Measurements from ENCODE around the gene VIM. TPM values are rescaled to one million over a fixed set of nuclear protein-coding genes. Genes with fewer than 3 reads are reported as not detected.
"Not testable (repeated sequence)": the region's sequence is repeated elsewhere in the genome, so short reads cannot be mapped to it uniquely, and the experiment has no call there.

VIM gene
- total RNA-seq, 1 donor from 2014 or later: 1,350 TPM

DNA sequence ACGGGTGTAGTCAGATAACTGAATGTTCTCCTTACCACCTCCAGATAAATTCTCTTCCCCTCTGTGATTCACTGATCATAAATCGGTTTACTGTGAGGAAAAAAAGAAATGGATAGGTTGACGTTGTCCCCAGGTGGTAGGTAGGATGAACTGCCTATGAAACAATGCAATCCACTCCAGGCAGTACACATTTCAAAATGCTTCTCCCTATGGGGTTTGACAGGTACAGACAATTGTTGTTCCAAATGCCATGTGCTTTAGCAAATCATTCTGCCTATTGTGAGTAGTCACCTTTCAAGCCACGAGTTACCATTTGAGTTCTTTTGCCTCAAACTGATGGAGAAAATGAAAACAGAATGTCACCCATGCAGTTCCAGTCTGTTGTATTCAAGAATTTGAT is 21.8 kb downstream of the VIM start:
- intact Hi-C loops (cut with micrococcal nuclease): no loop called here

DNA sequence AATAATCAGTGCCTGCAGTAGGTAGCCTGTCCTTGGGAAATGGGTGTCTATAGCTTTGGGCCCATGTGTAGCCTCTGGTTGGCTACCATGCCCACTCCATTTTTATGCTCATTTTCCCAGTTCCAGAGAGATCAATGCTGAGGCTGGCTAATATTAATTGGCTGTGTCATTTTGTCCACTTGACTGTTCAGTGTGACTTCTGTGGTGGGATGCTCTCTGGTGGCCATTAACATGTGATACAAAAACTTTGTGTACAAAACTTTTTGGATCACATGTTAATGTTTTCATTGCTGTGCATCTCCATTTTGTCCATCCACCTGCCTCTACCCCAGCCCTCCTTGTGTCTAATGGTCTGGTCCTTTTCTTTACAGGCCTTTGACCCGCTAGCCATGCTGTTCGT is 22.7 kb downstream of the VIM start:
- intact Hi-C loops (cut with micrococcal nuclease): no loop called here

DNA sequence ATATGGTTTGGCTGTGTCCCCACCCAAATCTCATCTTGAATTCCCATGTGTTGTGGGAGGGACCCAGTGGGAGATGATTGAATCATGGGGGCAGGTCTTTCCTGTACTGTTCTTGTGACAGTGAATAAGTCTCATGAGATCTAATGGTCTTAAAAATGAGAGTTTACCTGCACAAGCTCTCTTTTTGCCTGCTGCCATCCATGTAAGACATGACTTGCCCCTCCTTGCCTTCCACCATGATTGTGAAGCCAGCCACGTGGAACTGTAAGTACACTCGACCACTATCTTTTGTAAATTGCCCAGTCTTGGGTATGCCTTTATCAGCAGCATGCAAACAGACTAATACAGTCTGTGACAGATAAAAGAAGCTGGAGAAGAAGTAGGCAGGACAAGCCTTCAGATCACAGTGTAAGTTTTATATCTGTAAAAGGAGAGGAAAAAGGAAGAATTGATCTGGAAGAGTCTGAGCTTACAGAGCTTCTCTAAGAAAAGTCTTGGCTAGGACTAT is 26.6 kb downstream of the VIM start:
- intact Hi-C loops (cut with micrococcal nuclease): not testable (repeated sequence)

DNA sequence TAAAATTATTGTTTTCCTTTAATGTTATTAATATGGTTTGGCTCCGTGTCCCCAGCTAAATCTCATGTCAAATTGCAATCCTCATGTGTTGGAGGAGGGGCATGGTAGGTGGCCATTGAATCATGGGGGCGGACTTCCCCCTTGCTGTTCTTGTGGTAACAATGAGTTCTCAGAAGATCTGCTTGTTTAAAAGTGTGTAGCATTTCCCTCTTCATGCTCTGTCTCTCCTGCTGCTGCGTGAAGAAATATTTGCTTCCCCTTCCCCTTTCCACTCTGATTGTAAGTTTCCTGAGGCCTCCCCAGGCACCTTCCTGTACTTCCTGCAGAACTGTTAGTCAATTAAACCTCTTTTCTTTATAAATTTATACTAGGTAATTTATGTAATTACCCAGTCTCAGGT is 27.5 kb downstream of the VIM start:
- intact Hi-C loops (cut with micrococcal nuclease): no loop called here

DNA sequence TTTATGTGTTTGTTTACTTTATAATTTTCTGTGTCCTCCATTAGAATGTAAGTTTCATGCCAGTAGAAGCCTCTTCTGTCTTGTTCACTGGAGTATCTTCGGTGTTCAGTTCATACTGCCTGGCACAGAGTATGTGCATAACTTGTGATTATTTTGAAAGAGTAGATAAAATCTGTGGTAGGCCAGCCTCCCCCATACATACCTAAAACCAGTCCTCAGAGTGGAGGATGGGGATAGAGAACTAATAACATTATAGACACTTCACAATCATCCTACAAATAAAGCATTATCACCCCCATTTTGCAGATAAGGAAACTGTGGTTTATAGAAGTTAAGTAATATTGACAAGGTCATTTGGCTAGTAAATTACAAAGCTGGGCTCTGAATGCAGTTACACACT is 28.0 kb downstream of the VIM start:
- intact Hi-C loops (cut with micrococcal nuclease): loop anchor here (2.0 kb wide), 2 partner anchors 55 to 403 kb away; partner anchors contain the start of gene TRDMT1

DNA sequence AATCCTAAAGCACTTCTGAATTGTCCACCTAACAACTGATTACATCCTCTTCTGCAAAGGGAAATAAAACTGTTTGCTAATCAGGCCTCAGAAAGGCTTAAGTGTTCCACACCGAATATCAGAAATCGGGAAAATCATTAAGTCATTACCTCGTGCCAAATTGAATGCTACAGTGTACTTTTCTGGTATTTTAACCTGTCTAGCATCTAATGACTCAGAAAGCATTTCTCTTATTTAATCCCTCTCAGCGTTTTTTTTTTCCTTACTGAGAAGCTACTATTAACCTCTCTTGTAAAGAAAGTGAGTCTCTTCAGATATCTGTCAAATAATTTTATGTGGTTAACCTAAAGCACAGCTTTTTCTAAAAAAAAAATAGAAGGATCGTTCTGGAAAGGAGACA is 28.6 kb downstream of the VIM start:
- intact Hi-C loops (cut with micrococcal nuclease): loop anchor here (1.0 to 2.0 kb wide), 10 partner anchors 26 to 1377 kb away; partner anchors contain the start of gene TRDMT1

DNA sequence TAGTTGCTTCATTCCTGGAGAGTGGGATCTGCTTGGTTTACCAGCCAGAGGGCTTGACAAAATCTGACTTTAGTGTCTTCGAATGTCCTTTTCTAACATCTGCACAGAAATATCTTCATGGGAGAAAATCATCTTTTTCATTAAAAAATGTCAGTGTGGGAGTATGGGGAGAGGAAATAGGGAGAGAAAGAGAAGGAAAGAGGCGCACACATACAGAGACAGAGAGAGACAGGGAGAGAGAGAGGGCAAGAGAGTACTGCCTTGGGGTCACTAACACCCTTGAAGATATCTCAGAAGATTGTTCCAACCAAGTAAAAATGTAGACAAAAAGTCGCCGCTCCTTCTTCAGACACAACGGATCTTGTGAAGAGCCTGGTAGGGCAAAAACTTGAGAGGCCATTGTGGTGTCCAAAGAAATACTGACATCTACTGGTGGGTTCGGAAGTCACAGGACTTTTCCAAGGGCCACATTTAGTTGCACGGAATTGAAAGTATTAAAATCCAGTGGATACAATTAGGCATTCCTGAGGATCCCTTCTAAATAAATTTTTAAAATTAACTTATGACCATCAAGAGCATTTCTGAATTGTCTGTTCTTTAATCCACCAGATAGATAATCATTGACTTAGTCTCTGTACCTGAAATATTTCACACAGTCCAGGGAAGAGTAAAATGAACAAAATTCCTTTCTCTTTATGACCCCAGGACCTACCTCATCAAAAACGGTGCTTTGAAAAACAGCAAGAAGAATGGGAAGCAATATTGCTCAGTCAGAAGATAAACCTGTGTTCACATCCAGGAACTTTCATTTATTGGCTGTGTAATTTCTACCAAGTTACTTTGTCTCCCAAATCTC is 29.7 kb downstream of the VIM start:
- intact Hi-C loops (cut with micrococcal nuclease): loop anchor here (1.0 to 2.0 kb wide), 10 partner anchors 27 to 1378 kb away; partner anchors contain the start of gene TRDMT1

DNA sequence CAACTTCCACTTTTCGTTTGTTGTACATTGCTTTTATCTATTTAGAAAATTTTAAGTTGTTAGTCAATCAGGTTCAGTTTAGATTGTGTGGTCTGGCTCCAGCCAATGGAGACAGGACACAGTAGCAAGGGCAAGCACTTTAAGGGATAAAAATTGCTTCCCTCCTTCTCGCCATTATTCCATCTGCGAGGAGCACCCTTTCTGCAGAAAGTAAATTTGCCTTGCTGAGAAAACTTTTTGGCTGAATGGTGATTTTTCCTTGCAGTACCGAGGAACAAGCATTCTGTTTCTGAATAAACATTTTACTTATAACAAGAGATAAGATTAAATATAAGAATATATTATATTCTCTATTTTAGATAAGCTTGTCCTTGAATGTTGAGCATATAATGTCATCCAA is 34.5 kb downstream of the VIM start:
- intact Hi-C loops (cut with micrococcal nuclease): no loop called here

DNA sequence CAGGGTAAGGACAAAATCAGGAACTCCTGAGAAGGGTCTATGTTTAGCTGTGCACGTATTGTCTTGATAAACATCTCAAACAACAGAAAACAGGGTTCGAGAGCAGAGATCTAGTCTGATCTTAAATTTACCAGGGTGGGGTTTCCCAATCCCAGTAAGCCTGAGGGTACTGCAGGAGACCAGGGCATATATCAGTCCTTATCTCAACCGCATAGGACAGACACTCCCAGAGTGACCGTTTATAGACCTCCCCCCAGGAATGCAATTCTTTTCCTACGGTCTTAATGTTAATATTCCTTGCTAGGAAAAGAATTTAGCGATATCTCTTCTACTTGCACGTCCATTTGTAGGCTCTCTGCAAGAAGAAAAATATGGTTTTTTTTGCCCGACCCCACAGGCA is 35.5 kb downstream of the VIM start:
- intact Hi-C loops (cut with micrococcal nuclease): no loop called here

DNA sequence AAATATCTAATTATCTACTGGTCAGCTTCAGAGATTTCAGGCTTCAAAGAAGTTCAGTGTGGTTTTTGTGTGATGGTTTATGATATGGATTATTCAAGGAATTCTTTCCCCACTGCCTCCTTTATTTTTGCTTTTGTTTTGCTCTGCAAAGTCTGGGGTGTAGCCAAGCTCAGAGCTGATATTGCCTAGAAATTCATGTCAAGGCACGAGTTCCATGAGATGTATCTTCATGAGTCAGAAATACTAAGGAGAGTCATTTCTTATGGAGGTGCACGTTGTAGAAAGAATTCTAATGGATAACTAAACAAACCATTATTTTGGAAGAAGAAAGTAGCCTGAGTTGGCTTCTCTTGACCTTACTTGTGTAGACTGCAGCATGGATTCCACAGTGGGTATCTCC is 37.4 kb downstream of the VIM start:
- intact Hi-C loops (cut with micrococcal nuclease): no loop called here

DNA sequence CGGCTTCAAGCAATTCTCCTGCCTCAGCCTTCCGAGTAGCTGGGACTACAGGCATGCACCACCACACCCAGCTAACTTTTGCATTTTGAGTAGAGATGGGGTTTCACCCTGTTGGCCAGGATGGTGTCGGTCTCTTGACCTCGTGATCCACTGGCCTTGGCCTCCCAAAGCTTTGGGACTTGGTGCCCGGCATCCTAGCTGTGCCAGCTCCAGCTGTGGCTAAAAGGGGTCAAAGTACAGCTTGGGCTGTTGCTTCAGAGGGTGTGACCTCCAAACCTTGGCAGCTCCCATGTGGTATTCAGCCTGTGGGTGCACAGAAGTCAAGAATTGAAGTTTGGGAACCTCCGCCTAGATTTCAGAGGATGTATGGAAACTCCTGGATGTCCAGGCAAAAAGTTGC is 38.5 kb downstream of the VIM start:
- intact Hi-C loops (cut with micrococcal nuclease): not testable (repeated sequence)

DNA sequence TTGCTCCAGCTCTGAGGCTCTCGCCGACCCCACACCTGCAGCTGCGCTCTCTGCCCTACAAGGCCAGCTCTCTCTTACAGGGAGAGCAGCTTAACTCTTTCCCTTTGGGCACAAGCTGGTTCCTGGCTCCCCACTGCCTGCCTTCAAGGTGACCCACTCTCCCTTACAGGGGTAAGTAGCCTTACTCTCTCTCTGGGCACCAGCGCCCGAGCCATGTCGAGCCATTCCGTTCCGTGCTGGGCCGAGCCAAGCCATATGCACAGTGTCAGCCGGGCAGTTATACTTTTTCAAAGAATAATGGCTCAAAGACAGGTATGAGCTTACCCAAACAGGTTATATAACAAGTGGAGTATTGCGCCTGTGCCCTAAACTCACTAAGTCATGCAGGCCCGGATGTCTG is 44.6 kb downstream of the VIM start:
- intact Hi-C loops (cut with micrococcal nuclease): no loop called here

DNA sequence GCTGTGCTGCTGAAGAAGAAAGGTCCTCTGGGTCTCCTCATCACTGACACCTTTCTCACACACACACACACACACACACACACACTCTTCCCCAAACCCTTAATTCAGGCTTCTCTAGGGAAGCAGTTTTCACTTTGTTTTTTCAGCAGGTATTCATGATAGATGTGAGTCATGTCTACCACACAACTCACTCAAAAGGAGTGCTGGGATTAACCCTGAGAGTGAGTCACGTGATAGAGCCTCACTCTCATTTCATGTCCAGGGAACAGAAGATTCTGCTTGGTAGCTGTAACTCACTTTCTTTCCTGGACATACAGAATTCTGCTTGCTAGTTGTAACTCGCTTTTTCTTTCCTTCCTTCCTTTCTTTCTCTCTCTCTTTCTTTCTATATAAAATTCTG is 45.4 kb downstream of the VIM start:
- intact Hi-C loops (cut with micrococcal nuclease): no loop called here

DNA sequence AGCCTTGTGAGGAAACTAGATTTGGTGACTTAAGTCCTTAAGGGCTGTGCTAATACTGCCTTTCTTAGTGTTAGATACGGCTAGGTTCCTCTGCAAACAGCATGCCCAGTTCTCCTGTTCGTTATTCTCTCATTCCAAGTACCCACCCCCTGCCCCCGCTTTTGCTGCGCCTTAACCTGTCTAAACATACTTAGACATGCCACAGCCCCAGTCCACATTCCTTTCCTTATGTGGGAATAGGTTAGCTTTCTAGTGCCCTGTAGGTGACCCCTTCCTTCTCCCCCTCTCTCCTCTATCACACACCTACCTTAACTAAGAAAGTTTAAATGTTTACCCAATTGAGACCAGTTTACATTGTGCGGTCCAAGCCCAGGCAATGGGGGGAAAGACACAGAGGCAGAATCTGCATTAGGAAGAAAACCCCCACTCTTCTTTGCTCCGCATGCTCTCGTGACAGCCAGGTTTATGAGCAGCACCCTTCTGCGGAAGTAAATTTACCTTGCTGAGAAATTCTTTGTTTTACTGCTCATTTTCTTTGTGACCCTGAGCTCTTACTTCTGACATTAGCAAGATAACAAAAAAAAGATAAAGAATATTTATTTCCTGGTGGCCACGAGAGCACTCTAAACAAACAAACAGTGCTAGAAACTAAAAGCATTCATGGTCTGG is 48.8 kb downstream of the VIM start:
- intact Hi-C loops (cut with micrococcal nuclease): no loop called here

DNA sequence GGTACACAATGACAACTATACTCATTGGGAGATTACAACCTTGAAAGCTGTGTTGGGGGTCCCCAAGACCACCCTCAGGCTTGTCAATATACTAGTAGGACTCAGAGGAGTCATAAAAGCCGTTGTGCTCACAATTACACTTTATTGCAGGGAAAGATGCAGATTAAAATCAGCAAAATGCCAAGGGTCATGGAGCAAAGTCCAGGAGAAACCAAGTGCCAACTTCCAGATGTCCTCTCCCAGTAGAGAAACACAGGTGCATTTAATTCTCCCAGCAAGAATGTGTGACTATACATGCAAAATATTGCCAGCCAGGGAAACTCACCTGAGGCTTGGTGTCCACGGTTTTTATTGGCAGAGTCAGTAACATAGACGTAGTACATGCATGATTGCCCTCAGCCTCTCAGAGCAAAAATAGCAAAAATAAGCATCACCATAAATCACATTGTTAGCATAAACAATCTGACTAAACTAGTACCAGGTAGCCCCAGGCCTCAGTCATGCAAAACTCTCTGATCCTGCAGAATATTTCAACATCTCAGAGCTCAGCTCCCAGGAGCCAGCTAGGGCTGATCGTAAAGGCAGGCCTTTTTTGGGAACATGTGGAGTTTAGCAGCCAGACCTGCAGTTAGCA is 50.7 kb downstream of the VIM start:
- intact Hi-C loops (cut with micrococcal nuclease): no loop called here

DNA sequence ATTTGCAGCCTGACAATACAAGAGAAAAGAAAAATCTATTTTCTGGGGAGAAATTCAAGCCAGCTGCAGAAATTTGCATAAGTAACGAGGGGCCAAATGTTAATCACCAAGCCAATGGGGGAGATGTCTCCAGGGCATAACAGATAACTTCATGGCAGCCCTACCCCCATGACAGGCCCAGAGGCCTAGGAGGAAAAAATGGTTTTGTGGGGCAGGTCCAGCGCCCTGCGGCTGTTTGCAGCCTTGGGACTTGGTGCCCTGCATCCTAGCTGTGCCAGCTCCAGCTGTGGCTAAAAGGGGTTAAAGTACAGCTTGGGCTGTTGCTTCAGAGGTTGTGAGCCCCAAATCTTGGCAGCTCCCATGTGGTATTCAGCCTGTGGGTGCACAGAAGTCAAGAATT is 54.3 kb downstream of the VIM start:
- intact Hi-C loops (cut with micrococcal nuclease): no loop called here

DNA sequence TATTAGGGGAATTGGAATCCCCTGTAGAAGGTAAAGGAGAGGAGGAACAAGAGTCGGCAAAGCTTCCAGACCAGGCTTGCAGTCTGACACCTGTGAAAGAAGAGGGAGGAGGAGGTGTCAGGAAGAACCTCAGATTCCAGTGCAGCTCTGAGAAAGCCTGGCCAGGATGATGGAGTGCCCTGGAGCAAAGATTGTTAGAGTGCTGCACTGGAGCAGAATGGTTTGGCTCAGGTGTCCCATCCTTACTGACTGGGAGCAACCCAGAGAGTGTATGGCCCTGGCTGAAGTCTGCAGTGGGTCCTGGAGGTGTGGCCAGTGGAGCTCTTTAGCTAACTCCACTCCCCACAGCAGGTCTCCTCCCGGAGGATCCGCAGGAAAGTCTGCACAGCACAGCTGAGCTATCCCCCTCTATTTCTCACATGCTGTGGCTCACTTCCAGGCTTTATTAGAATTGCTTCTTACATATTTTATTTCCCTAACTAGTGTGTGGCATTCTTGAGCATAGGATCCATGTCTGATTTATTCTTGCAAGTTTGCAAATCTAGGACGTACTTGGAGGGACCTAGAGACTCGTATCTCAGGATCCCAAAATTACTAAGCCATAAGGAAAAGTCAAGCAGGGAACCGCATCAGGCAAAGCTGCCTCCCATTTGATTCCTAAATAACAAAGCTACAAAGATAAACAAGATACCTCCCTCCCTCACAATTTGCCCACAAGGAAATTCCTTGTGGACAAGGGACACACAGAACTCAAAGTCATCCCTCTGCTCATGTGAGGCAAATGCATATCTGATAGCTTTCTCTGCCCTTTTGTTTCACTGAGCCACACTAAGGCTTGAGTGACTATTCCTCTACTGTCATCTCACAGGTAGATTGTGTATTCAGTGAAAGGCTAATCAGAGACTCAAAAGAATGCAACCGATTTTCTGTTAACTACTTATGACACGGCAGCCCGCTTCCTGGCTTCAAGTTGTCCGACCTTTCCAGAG is 58.8 kb downstream of the VIM start:
- intact Hi-C loops (cut with micrococcal nuclease): no loop called here
